Breast epithelium (tissue), 4 donors: Measurements from ENCODE around the gene ZSWIM8. TPM values are rescaled to one million over a fixed set of nuclear protein-coding genes. Genes with fewer than 3 reads are reported as not detected.

Experiments used
- DNase-seq, 2 donors: peaks; one replicate each; pipeline ENCODE4 v3.0.0-alpha.2; 2019; ENCODE audit warnings: low spot score in 2 of 2
- H3K27ac ChIP-seq, 2 donors: fragments of 200-600 bp; sonication (generic) in 1 of 2; one replicate each; pipeline ENCODE4 v1.5.1; 2016 to 2019; ENCODE audit warnings: mild to moderate bottlenecking in 1 of 2
- H3K27me3 ChIP-seq, 2 donors: fragments of 200-600 bp; sonication (generic) in 1 of 2; one replicate each; pipeline versions ENCODE4 v1.5.1 to v1.6.0; 2017 to 2019; ENCODE audit warnings: control low read depth in 1 of 2, mild to moderate bottlenecking in 1 of 2
- H3K36me3 ChIP-seq: fragments of 200-600 bp; one replicate; pipeline ENCODE4 v1.5.1; 2019
- H3K4me1 ChIP-seq, 2 donors: fragments of 200-600 bp; sonication (generic); one replicate each; pipeline ENCODE4 v1.5.1; 2016 to 2019; ENCODE audit warnings: control low read depth in 1 of 2
- H3K4me3 ChIP-seq, 3 donors: fragments of 200-600 bp; sonication (generic); 1 replicate in 2 of 3; 2 replicates in 1 of 3; pipeline ENCODE4 v1.5.1; 2016 to 2019; ENCODE audit warnings: mild to moderate bottlenecking in 3 of 3, moderate library complexity in 2 of 3
- H3K9me3 ChIP-seq, 2 donors: fragments of 200-600 bp; sonication (generic) in 1 of 2; one replicate each; pipeline ENCODE4 v1.5.1; 2016 to 2019; ENCODE audit warnings: control low read depth in 1 of 2
- CTCF ChIP-seq, 3 donors: fragments of 450-650 bp; IDR thresholded peaks; one replicate each; pipeline ENCODE4 v1.5.1; 2016 to 2017; ENCODE audit warnings: antibody characterized with exemption in 3 of 3, mild to moderate bottlenecking in 3 of 3, moderate library complexity in 3 of 3
- POLR2A ChIP-seq: fragments of 450-650 bp; IDR thresholded peaks from one replicate; pipeline ENCODE4 v1.6.1; 2016; ENCODE audit warnings: antibody characterized with exemption, mild to moderate bottlenecking, moderate library complexity
- POLR2AphosphoS5 ChIP-seq, 3 donors: sonication (generic); formaldehyde crosslinking; IDR thresholded peaks; one replicate each; pipeline ENCODE4 v1.6.1; 2017; ENCODE audit warnings: antibody characterized with exemption in 3 of 3
- intact Hi-C: fragments of 100-400 bp; cut with DNase I; formaldehyde crosslinking; loops from one replicate; pipeline ENCODE4 v1.15.1; 2023; ENCODE audit warnings: low total_unique reads
- total RNA-seq, 3 donors: library from RNA; depleted of rRNA; stranded (reverse); fragments of >200 nt; gene quantifications; one replicate each; pipeline ENCODE4 v1.1.0, GENCODE V29; 2016

ZSWIM8 gene
- total RNA-seq, 3 donors from 2014 or later, result 79.2 to 87.8 (median 84.2) TPM

DNA sequence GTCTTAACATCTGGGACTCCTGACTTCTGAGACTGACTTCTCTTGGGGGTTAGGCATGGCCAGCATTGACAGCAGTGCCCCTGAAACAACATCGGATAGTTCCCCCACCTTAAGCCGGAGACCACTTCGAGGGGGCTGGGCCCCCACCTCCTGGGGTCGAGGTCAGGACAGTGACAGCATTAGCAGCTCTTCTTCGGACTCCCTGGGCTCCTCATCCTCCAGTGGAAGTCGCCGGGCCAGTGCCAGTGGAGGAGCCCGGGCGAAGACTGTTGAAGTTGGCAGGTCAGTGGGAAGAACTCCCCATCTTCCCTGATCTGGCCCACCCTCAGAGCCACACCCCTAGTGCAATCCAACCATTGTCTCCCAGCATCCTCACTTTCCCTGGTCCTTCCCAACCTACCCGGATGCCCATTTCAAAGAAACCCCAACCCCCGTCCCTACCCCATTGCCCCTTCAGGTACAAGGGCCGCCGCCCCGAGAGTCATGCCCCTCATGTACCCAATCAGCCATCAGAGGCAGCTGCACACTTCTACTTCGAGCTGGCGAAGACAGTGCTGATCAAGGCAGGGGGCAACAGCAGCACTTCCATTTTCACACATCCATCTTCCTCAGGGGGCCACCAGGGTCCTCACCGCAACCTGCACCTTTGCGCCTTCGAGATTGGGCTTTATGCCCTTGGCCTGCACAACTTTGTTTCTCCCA is 12.1 kb downstream of the ZSWIM8 start:
- Histone ChIP-seq H3K27me3 (no peaks in the 10 kb centered on the region), H3K27ac (no peak overlapping the region), H3K4me1 (no peaks in the 10 kb centered on the region), H3K36me3 (peaks cover 10% of the 10 kb centered on the region), H3K4me3 (no peak overlapping the region), H3K9me3 (no peaks in the 10 kb centered on the region)
- no peak for TF ChIP-seq CTCF (IDR thresholded peaks at IDR 0.05)
- no peak for TF ChIP-seq POLR2AphosphoS5 (IDR thresholded peaks at IDR 0.05)
- TF ChIP-seq POLR2A, result no peak
- intact Hi-C loops, result no loop called here
- no peak for DNase-seq

DNA sequence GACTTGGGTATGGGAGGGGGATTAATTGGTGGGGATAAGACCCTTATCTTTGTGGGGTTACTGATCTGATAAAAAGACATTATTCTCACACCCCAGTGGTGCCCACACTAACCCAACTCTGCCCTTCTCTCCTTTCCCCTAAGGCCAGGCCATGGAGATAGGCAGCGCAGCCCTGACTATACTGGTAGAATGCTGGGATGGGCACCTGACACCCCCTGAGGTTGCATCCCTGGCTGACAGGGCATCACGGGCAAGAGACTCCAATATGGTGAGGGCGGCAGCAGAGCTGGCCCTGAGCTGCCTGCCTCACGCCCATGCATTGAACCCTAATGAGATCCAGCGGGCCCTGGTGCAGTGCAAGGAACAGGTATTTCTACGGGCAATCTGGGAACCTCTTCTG is 12.7 kb downstream of the ZSWIM8 start:
- intact Hi-C loops, result no loop called here
- no peak for DNase-seq

GRCh38 chr10:73798927-73799560 is 13.6 kb downstream of the ZSWIM8 start:
- no peaks in the 10 kb centered on the region for H3K4me1 ChIP-seq
- intact Hi-C loops, result no loop called here
- DNase-seq, result no peak
- no peak for TF ChIP-seq CTCF (IDR thresholded peaks at IDR 0.05)
- TF ChIP-seq POLR2AphosphoS5 (IDR thresholded peaks at IDR 0.05), result no peak
- no peak for TF ChIP-seq POLR2A
- H3K27ac ChIP-seq, result no peak overlapping the region
- no peak overlapping the region for H3K4me3 ChIP-seq
- no peaks in the 10 kb centered on the region for H3K9me3 ChIP-seq
- no peaks in the 10 kb centered on the region for H3K27me3 ChIP-seq
- H3K36me3 ChIP-seq, result peaks cover 6% of the 10 kb centered on the region

More for the DNA sequence above, 12.7 kb downstream of the ZSWIM8 start:
- Histone ChIP-seq H3K27ac (no peak overlapping the region), H3K4me1 (no peaks in the 10 kb centered on the region), H3K9me3 (no peaks in the 10 kb centered on the region), H3K36me3 (peaks cover 6% of the 10 kb centered on the region), H3K27me3 (no peaks in the 10 kb centered on the region), H3K4me3 (no peak overlapping the region)
- no peak for TF ChIP-seq POLR2AphosphoS5 (IDR thresholded peaks at IDR 0.05)
- TF ChIP-seq CTCF (IDR thresholded peaks at IDR 0.05), result no peak
- no peak for TF ChIP-seq POLR2A

GRCh38 chr10:73799899-73800559 is 14.6 kb downstream of the ZSWIM8 start:
- H3K27me3 ChIP-seq, result no peaks in the 10 kb centered on the region
- intact Hi-C loops, result no loop called here
- DNase-seq, result no peak
- peaks cover 6% of the 10 kb centered on the region for H3K36me3 ChIP-seq
- no peak overlapping the region for H3K4me3 ChIP-seq
- H3K27ac ChIP-seq, result no peak overlapping the region
- no peaks in the 10 kb centered on the region for H3K4me1 ChIP-seq
- no peaks in the 10 kb centered on the region for H3K9me3 ChIP-seq
- TF ChIP-seq POLR2AphosphoS5 (IDR thresholded peaks at IDR 0.05) (no peak), POLR2A (no peak), CTCF (IDR thresholded peaks at IDR 0.05) (no peak)
